Smooth muscle cell (in vitro differentiated cells): ENCODE data around the gene ADH4. TPM values are rescaled to one million over a fixed set of nuclear protein-coding genes. Genes with fewer than 3 reads are reported as not detected.
"Not testable (repeated sequence)": the region's sequence is repeated elsewhere in the genome, so short reads cannot be mapped to it uniquely, and the experiment has no call there.

Experiments
- DNase-seq: peaks from one replicate; lab custom pipeline; 2025; ENCODE audit not compliant: unreplicated experiment; lab: John Stamatoyannopoulos, UW
- H2AFZ ChIP-seq: fragments of 200-600 bp; sonication (generic); 2 replicates; pipeline ENCODE4 v1.6.0; 2016; ENCODE audit warnings: antibody characterized with exemption, low read depth, mild to moderate bottlenecking
- H3F3A ChIP-seq: fragments of 200-600 bp; sonication (generic); 2 replicates; pipeline ENCODE4 v1.6.0; 2017; ENCODE audit warnings: antibody characterized with exemption, low read depth
- H3K27ac ChIP-seq: fragments of 200-600 bp; sonication (generic); 2 replicates; pipeline ENCODE4 v1.5.1; 2016; ENCODE audit warnings: low read depth, mild to moderate bottlenecking
- H3K27me3 ChIP-seq: fragments of 200-600 bp; sonication (generic); 2 replicates; pipeline ENCODE4 v1.6.1; 2016; ENCODE audit warnings: low read depth, mild to moderate bottlenecking
- H3K36me3 ChIP-seq: fragments of 200-600 bp; sonication (generic); 2 replicates; pipeline ENCODE4 v1.5.1; 2016; ENCODE audit warnings: low read depth
- H3K4me1 ChIP-seq: fragments of 200-600 bp; sonication (generic); 2 replicates; pipeline ENCODE4 v1.5.1; 2016; ENCODE audit warnings: low read depth
- H3K4me2 ChIP-seq: fragments of 200-600 bp; sonication (generic); 2 replicates; pipeline ENCODE4 v1.6.0; 2016; ENCODE audit warnings: mild to moderate bottlenecking
- H3K4me3 ChIP-seq: fragments of 200-600 bp; sonication (generic); 2 replicates; pipeline ENCODE4 v1.5.1; 2016; ENCODE audit warnings: mild to moderate bottlenecking
- H3K79me2 ChIP-seq: fragments of 200-600 bp; sonication (generic); 2 replicates; pipeline ENCODE4 v1.6.0; 2016; ENCODE audit warnings: low read depth, mild to moderate bottlenecking
- H3K9ac ChIP-seq: fragments of 200-600 bp; sonication (generic); 2 replicates; pipeline ENCODE4 v1.6.0; 2016; ENCODE audit warnings: low read depth
- H3K9me3 ChIP-seq: fragments of 200-600 bp; sonication (generic); replicated peaks from 2 replicates; pipeline ENCODE4 v1.5.1; 2016; ENCODE audit warnings: low read depth
- H4K20me1 ChIP-seq: fragments of 200-600 bp; sonication (generic); 2 replicates; pipeline ENCODE4 v1.6.0; 2016; ENCODE audit warnings: low read depth
- WGBS: methylation state at CpG from one replicate; pipeline ENCODE4 v1.1.7; 2016; ENCODE audit warnings: low lambda C conversion rate; 5-methylcytosine and 5-hydroxymethylcytosine counted together
- polyA plus RNA-seq: library from polyadenylated mRNA; unstranded; fragments of >200 nt; fragmentation: Nextera tagmentation; extraction: Ambion mirVana; gene quantifications from 2 replicates; pipeline ENCODE4 v1.2.1, GENCODE V29; 2016
- total RNA-seq: library from RNA; depleted of rRNA; stranded (reverse); fragments of >200 nt; gene quantifications from 2 replicates; pipeline ENCODE4 v1.2.3, GENCODE V29; 2014
- TF ChIP-seq, protein P1 (sequence below): fragments of 200-600 bp; sonication (generic); IDR thresholded peaks from 2 replicates; pipeline ENCODE4 v1.5.1; 2017; ENCODE audit warnings: borderline replicate concordance, mild to moderate bottlenecking, antibody characterized with exemption; ENCODE audit not compliant: insufficient read depth, poor library complexity, severe bottlenecking

Gene ADH4
- not detected in 2 replicates for total RNA-seq
- not detected in 2 replicates for polyA plus RNA-seq

GRCh38 chr4:99144070-99144469 is at the start of gene ADH4:
TSS of gene ADH4 (minus strand) at chr4:99144297. CDS start at chr4:99144222, 75 bp downstream.
- no peaks in the 10 kb centered on the region for H3K79me2 ChIP-seq
- no peak within 1 kb of the TSS for H2AFZ ChIP-seq
- H3F3A ChIP-seq, result no peaks in the 10 kb centered on the region
- H3K9ac ChIP-seq, result no peak within 1 kb of the TSS
- H4K20me1 ChIP-seq, result no peaks in the 10 kb centered on the region
- peaks cover 5% of the 10 kb centered on the region for H3K4me1 ChIP-seq
- no peaks in the 10 kb centered on the region for H3K27me3 ChIP-seq
- TF ChIP-seq, protein P1, sequence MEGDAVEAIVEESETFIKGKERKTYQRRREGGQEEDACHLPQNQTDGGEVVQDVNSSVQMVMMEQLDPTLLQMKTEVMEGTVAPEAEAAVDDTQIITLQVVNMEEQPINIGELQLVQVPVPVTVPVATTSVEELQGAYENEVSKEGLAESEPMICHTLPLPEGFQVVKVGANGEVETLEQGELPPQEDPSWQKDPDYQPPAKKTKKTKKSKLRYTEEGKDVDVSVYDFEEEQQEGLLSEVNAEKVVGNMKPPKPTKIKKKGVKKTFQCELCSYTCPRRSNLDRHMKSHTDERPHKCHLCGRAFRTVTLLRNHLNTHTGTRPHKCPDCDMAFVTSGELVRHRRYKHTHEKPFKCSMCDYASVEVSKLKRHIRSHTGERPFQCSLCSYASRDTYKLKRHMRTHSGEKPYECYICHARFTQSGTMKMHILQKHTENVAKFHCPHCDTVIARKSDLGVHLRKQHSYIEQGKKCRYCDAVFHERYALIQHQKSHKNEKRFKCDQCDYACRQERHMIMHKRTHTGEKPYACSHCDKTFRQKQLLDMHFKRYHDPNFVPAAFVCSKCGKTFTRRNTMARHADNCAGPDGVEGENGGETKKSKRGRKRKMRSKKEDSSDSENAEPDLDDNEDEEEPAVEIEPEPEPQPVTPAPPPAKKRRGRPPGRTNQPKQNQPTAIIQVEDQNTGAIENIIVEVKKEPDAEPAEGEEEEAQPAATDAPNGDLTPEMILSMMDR, result no peak
- H3K4me3 ChIP-seq, result peak within 1 kb of the TSS; percentile 3
- no peaks in the 10 kb centered on the region for H3K9me3 ChIP-seq
- no peaks in the 10 kb centered on the region for H3K36me3 ChIP-seq
- no peak within 1 kb of the TSS for H3K27ac ChIP-seq
- DNase-seq, result no peak
- H3K4me2 ChIP-seq, result no peak within 1 kb of the TSS
- 82% methylated on average over 2 of the region's 2 CpGs for WGBS

DNA sequence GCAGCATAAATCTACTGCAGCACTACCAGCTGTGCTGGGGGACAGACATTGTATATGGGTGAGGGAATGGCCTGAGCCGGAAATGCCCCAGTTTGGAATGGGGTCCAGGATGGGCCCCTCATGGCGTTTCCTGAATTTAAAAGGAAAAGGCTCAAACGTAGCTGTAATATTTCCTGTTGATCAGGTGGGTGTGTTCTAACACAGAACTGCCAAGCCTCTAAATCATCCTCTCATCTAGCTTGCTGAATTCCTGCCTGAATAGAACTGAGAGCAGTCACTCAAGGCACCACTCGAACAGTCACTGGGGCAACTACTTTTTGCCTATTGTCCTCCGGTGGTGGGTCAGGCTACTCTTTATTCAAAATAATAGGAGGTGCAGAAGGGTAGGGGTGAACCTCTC is 46.2 kb upstream of the ADH4 start:
- H3K4me1 ChIP-seq, result no peaks in the 10 kb centered on the region
- 85% methylated on average over 5 of the region's 5 CpGs for WGBS
- H3K36me3 ChIP-seq, result no peaks in the 10 kb centered on the region
- DNase-seq, result no peak
- H3K27ac ChIP-seq, result no peak overlapping the region
- no peak overlapping the region for H3K4me3 ChIP-seq
- H3F3A ChIP-seq, result no peaks in the 10 kb centered on the region
- no peak overlapping the region for H3K9ac ChIP-seq
- H2AFZ ChIP-seq, result no peak overlapping the region
- TF ChIP-seq, protein P1, result no peak
- no peaks in the 10 kb centered on the region for H3K9me3 ChIP-seq
- H3K79me2 ChIP-seq, result no peaks in the 10 kb centered on the region
- H4K20me1 ChIP-seq, result no peaks in the 10 kb centered on the region
- no peaks in the 10 kb centered on the region for H3K27me3 ChIP-seq
- H3K4me2 ChIP-seq, result no peak overlapping the region

DNA sequence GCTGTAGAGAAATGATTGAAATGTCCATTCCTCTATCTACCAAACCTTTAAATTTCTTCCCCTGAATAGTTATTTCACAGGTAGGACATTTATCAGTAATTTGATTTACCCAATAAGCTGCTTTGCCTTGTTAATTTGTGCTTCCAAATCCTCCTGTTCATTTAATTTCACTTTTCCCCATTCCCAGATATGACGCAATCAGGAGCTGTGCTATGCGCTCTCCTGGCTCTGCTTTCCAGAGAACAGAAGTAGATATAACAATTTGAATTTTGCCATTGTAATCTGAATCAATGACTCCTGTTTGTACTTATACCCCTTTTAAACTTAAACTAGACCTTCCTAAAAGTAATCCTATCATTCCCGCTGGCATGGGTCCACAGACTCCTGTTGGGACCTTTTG is 45.8 kb upstream of the ADH4 start:
- not testable (repeated sequence) for H3K9ac ChIP-seq, H3K4me3 ChIP-seq

GRCh38 chr4:99186029-99186428 is 41.9 kb upstream of the ADH4 start:
- Histone ChIP-seq H3K4me3 (no peak overlapping the region), H3F3A (no peaks in the 10 kb centered on the region), H3K9ac (no peak overlapping the region), H3K4me1 (no peaks in the 10 kb centered on the region), H3K79me2 (no peaks in the 10 kb centered on the region), H3K36me3 (no peaks in the 10 kb centered on the region), H3K9me3 (peaks cover 4% of the 10 kb centered on the region), H3K27ac (no peak overlapping the region), H2AFZ (no peak overlapping the region), H3K4me2 (no peak overlapping the region), H3K27me3 (no peaks in the 10 kb centered on the region), H4K20me1 (no peaks in the 10 kb centered on the region)
- 81% methylated on average over 1 of the region's 1 CpG for WGBS
- TF ChIP-seq, protein P1, result no peak
- DNase-seq, result no peak

More for the DNA sequence above, 45.8 kb upstream of the ADH4 start:
- not testable (repeated sequence) for H3K9me3 ChIP-seq, H2AFZ ChIP-seq, H3K79me2 ChIP-seq, H3K27me3 ChIP-seq, H3K36me3 ChIP-seq, H4K20me1 ChIP-seq, H3F3A ChIP-seq, H3K27ac ChIP-seq, DNase-seq, H3K4me1 ChIP-seq, H3K4me2 ChIP-seq
- 95% methylated on average over 3 of the region's 3 CpGs for WGBS
